Globus pallidus (tissue), 1 donor: ENCODE measurements around the gene HAND2.

ENCODE experiments used
- DNase-seq: peaks from one replicate; pipeline ENCODE4 v3.0.0-alpha.2; 2015; ENCODE audit warnings: low spot score

HAND2 gene

DNA sequence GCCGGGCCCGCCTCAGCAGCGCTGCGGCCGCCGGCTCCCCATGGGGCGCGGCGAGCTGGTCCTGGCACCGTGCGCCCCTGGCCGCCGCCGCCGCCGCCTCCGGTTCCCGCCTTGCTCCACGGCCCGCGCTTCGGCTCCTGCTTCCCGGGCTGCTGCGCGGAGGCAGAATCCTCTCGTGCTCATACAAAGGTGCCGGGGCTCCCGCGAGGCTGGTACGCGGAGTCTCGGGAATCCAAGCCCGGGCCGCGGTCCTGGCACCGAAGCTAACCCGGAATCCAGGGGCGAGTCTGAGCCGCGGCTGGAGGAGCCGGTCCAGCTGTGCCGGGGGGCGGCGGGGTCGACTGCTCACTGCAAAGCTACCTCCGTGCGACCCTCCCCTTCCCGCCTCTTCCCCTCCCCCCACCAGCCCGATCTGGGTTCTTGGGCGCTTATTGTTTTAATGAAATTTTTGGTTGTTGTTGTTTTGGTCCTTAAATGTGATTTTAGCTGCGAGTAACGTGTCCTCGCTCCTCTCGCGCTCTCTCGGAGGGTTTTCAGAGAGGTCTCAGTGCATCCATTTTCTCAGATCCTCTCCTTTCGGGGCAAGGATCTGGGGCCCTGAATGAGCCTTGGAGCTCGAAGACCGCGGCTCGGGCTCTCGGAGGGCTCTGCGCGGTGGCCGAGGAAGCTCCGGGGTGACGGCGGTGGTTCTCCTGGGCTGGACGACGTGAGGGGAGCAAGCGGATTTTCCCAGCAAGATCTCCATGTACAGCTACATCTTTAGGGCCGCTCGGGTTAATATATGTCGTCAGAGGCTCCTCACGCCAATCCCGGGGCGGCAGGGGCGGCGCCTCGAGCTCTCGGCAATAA is at the start of gene HAND2:
HAND2 (minus strand) TSS at position 753 of the 849 bp plus-strand sequence. CDS start 940 bp downstream, outside the sequence.
- no peak for DNase-seq

DNA sequence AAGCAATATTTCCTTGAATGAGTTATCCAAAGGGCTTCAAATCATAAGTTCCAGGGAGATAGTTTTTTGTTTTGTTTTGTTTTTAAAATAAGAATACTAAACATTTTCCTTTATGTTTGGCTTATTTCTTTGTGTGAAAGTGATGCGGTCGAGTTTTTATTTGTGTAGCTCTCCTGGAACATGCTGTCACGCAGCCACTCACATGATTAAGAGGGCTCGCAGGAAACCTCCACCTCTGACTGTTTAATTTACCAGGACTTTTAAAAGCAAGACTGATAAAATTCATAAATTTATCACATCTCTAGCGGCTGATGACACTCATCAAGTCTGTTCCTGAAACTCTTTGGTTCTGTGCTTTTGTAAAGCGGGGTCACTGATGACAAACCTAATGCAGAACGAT is 48.9 kb upstream of the HAND2 start:
- no peak for DNase-seq

DNA sequence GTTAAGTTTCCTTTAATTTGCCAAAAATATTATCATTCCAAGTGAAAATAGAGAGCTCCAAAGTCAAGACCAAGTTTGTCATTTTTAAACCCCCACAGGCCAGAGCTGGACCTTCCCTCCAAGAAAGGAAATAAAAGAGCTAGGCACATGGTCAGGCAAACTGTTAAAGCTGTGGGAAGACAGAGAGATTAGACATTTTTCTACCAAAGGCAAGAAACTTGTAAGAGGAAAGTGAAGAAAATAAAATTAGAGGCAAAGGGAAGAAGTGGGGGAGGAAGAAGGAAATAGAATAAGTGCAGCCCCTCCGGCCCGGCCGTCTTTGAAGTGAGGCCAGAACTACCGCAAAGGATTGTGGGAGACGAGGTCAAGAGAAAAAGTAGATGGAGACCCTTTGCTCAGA is 47.9 kb upstream of the HAND2 start:
- DNase-seq, result no peak

DNA sequence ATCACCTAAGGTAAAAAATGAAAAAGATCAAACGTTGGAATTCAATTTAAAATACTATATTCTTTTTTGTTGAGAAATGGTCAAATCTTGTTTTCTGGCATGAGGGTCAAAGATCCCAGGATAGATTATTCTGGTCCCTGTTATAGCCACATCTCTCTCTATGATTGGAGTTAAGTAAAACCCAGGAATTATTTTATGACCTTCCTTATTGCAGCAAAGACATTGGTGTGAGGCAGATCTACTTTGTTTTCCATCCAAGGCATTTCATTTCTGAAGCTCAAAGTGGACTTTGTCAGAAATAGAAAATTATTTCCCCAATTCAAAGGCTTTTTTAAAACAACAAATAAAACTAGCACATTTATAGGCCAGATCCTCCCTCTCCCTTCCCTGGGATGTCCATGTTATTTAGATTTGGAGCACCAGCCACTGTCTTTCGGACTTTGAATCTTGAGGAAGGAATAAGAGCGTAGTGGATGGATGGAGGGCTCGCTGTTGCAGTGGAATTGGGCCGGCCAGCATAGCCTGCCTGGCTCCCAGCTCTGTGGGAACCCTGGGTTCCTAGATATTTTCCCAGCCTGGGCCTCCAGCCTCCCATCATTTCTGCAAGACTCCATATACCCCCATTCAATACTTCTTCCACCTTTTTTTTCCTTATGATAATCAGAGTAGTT is 45.6 kb upstream of the HAND2 start:
- DNase-seq, result no peak

DNA sequence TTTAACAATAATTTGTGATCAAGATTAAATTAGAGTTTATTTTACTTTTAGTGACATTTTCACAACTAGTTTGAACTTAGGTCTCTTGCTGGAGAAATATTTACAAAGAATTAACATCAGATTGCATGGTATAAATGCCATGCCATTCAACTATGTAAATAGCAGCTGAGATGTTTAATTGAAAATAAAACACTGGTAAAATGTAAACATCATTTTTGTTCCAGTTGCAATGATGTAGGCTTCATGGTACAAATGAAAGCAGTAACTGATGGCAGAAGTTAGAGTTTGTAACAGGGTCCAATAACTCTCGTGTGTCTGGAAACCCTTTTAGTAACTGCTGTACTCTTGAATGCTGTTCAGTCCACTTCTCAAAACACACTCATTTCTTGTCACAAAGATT is 43.7 kb upstream of the HAND2 start:
- no peak for DNase-seq

DNA sequence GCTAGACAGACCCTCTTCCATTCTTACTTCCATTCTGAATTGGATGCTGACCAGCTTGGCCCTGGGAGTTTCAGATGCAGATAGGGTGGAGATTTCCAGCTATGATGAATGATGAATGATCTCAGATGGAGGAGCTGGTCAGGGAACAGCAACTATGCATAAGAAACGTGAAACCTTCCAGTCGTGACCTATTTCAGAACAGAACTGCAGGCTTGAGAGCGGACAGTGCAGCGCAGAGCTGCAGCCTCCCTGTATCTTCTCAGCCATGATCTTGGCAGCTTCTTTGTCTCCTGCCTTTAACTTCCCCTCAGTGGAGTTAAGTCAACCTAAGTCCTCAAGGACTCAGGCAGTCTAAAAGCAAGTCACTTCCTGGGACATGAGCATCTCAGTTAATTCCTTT is 43.3 kb upstream of the HAND2 start:
- no peak for DNase-seq

DNA sequence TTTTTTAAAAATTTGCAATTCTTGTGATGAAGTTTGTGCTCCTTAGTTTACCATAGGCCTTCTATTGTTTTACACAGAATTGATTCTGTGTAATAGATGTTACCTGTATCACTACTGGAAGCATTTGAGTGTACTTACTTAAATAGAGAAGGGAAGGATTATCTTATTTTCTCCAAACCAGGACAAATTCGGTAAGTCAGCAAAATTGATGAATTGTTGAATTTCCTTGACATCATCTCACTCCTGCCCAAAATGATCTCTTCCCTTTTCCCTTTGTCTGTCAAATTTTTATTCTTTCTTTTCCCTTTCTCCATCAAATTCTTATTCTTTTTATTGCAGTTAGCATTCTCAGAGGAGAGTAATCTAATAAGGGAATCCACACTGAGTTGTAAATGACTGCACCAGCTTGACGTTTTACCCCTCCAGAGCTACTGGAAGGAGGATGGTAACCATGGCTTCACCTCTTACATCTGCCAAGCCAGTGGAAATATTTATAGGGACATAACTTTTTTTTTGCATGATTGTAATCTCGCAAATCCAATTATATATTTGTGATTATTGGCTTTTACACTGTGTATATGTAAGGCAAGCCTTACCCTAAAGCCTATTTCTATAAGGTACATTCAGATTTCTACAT is 42.6 kb upstream of the HAND2 start:
- DNase-seq, result no peak

DNA sequence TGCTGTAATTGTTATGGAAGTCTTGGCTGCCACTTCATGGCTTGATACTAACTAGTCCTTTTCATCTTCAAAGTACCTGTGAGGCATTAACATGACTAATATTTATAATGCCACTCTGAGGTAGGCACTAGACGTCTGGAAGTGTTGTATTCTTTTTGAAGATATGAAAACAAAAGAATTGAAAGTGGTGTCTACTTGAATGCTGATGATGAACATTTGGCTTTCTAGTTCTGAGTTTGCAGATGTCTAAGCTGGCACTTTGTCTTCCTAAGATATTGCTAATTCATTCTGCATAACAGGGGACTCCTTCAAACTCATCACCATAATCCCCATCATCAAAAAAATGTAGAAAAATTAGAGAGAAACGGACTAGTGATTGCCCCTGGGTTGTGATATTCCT is 41.6 kb upstream of the HAND2 start:
- DNase-seq, result no peak

DNA sequence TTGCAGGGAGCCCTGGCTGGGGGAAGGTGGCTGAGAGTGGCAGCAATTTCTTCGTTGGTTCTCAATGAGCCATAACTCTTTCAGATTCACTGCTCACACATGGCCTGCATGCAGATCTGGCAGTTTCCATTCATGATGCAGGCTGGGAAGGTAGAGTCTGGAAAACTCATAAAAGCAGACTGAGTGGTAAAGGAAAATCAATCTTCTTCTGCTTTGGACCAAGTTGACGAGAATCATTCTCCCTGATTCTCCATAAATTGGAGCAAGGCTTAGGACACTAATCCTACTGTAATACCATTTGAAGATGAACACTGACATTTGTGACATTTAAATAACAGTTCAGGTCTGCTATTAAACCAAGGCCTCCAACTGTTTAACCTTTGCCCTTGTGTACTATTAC is 35.3 kb upstream of the HAND2 start:
- no peak for DNase-seq

DNA sequence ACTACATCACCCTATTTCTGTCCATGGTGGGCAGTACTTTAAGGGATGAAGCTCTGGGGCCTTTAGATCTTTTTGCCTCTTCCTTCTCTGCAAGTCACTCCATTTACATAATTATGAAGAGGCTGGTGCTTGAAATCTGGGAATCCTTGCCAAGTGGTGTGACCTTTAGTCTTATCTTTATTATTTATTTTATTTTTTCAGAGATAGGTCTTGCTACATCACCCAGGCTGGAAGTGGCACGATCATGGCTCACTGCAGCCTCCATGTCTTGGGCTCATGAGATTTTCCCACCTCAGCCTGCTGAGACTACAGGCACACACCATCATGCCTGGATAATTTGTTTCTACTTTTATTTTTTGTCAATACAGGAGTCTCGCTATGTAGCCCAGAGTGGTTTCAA is 34.4 kb upstream of the HAND2 start:
- no peak for DNase-seq

DNA sequence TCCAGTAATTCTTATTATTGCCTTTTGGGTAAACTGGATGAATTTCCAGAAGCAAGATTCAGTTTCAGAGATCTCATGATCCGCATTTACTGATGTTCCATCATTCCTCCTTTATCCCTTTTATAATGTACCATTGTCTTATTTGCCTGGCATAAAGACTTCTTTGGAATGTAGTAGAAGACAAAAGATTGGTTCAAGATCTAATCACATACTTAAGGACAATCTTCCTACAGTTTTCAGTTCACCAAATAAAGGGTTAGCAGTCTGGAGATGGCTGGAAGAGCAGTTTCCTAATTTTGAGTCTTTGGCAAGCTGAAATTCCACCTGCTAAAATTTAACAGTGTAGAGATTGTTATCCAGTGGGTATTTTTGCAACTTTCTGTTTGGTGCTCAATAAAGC is 30.9 kb upstream of the HAND2 start:
- no peak for DNase-seq

DNA sequence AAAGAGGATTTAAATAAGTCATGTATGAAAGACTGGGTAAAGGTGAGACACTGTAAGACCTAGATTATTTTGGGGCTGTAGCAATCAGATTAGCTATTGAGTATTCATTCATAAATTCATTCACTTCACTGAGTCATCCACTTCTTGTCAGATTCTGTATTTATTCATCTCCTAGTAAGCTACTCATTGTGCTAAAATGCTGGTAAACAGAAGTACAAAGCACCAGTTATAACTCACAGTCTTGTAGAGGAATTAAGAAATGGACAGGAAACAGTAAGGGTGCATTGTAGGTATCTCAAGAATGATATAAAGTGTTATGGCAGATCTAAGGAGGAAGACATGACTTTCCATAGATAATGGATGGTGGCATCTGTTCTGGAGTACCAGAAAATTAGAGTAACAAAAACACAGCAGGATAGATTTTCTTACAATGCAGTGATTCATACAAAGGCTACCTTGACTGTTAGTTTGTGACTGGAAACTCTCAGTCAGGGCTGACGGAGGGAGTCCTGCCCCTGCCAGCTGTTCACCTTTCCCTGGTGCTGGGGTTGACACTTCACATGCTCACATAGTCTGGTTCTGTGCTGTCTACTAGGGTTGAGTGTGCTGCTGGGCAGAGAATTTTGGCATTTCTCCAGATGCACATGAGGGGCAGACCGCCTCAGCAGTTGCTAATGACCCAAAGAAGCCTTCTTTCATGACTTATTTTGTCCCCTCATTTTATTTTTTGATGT is 26.5 kb upstream of the HAND2 start:
- DNase-seq, result no peak

DNA sequence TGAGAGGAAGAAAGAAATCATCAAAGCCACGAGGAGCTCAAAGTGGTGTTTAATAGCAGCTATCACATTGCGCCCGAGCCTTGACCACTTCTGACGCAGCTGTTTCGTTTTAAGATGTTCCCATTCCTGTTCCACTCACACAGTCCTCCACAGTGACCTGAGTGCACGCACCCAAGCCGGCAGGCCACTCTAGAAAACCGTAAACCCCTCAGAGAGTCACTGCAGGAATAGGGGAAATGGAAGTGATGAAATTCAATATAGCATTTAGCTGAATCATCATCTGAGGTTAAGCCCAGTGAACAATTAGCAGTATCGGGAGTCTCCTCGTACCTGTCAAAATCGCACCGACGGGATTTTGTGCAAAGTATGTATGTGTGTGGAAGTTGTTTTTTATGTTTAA is 17.9 kb upstream of the HAND2 start:
- DNase-seq, result no peak

DNA sequence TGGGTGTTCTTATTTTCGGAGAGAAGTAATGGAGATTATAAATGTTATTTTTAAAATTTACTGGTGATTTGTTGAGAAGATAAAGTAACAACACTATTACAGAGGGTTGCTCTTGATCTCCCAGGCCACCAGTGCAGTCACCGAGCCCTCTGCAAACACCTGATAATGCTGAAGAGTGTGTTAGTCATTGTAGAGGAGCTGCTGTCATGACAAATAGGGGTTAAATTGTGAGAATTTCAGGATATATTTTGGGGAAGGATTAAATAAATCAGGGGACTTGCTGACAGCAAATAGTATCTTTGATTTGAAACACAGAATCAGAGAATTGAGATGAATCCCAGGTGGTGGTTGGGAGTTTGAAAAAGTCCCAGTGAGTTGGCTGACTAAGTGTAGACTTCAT is 16.7 kb upstream of the HAND2 start:
- no peak for DNase-seq

DNA sequence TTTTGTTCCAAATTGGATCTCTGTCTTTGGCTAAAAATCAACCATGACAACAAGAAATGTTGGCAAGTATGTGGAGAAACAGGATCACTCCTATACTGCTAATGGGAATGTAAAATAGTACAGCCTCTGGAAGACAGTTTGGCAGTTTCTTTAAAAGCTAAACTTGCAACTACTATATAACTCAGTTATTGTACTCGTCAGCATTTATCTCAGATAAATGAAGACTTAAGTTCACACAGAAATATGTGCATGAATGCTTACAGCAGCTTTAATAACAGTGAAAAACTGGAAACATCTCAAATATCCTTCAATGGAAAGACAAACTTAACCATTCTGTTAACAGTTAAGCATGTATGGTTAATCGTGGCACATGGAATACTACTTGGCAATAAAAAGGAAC is 15.4 kb upstream of the HAND2 start:
- DNase-seq, result no peak

DNA sequence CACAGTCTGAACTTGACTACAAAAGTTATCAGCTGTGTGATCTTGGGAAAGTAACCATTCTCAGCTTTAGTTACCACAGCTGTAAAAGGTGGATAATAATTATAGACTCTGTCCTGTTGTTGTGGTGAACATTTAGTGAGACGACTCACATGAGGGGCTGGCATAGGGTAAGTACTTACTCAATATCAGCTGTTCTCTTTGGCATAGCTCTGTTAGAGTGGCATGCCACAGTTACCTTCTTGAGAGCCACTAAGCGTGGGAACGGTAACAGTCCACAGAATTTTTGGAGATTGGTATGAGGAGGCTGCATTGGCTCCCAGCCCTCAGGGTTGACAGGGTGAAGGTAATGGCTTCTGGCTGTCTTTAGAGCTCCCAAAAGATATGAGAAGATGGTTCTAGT is 13.2 kb upstream of the HAND2 start:
- DNase-seq, result no peak

DNA sequence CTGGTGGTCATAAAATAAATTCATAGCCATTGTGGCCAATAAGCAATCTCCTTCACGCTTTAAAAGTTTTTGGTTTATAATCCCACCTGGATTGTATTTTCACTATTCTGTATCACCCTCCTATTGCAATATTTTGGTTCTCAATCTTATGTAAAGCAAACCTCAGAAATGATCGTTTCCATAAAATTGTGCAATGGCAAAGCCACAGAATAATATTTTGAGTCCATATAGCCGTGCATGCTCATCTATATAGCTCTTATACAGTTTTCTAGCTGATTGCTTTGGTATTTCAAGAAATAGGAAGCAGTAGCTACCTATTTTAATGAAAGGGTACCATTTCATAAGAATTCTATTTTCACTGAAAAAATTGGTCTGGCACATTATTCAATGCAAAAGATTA is 10.0 kb upstream of the HAND2 start:
- no peak for DNase-seq

DNA sequence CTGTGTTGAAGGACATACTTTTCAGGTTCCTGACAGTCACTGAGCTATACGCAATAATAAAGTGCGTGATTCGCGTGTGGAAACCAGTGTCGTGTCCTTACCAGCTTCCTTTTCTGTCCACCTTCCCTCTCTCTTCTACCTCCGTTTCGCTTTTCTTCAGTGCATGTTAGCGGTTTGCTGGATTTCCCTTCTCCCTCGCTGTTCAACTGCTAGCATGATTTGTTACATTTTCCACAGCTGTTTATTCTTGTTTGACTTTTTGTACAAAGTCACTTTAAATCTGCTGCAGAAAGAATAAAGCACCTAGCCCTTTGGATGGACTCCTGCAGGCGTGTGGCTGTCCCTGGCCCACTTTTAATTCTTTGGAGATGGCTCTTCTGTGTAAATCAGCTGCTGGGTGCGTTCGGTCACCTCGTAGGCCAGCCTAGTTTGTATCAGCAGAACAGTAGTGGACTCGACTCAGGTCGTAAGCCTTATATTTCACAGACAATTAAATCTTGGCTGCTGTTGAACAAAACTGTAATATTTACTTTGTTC is 8.9 kb upstream of the HAND2 start:
- no peak for DNase-seq

DNA sequence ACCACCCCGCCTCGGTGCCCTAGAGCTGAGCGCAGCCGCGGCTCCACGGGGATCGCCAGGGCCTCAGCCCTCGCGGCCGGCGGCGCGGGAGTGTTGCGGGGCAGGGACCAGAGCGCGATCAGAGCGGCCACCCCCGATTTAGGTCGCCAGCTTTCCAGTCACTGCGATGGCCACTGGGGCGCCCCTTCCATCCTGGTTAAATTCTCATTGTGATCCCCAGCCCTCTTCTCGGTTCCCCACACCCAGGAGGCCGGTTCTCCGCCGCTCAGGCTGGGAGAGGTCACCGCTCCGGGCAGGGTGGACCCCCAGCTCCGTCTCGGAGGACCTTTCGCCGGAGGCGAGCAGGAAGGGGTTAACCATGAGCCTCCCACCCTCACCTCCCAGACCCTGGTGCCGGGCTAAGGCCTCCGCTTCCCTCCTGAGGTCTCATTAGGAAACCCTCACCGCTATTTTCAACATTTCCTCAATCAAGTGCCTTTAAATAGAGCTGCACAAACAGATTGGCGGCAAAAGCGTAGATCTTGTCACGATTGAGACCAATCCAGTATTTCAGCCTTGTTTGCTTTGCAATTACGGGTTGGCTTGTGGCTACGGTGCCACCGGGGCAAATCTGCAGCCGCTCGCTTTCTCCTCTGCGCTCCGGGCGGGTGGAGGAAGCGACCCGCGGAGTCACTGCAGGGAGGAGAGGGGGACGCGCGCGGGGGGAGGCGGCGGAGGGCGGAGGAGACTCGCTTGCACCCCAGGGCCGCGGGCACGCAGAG is 8.3 kb upstream of the HAND2 start:
- no peak for DNase-seq

DNA sequence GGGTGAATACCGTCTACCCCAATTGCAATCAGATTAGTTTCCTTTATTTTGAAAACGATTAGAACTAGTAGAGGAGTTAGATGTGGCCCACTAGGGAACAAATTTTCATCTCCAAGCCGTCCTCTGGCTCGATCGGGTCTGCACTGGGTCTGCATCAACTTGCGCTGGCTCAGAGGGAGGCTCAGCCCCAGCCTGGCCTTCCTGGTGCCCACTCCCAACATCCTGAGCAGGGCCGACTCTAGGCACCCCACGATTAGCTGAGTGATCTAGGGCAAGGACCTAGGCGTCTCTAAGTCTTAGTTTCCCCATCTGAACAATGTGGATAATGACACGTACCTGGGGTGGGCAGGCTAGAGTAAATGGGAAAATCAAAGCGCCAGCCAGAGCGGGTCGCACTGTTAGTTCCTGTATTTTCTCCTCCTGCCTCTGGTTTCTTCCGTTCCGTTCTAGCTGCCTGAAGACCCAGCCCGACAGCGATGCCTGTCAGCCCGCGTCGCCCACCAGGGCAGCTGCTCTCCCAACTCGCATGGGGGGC is 7.7 kb upstream of the HAND2 start:
- DNase-seq, result no peak

DNA sequence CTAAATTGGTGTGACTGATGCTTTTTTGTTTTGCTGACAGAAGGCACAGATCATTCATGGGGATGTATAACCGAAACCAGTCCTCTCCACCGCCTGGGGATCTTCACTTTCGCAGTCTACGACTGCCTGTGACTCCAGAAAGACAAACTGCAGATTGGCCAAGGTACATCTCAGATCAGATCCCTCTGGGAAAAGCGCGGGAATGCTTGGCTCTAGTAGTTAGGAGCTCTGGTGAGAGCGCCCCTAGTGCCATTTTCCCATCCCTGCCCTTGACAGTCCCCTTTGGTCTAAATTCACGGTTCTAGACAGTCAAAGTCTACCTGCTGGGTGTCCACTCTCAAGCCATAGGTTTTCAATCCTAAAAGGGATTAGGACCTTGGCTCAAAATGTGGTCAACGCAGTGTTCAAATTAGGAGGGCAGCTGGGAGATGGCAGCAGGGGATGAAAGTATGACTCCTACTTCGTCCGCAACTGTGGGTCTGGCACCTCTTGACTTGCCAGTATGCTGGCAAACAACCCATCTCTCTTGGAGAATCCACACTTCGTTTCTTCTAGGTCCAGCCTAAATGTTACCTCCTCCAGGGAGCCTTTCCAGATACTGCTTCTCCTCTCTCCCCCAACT is 6.9 kb upstream of the HAND2 start:
- DNase-seq, result no peak
